Activated CD8-positive, alpha-beta memory T cell treated with anti-CD3 and anti-CD28 coated beads for 24 hours (primary cell): Measurements from ENCODE around the gene PTPN6.

Experiments
- DNase-seq: peaks from one replicate; pipeline ENCODE4 v3.0.0-alpha.2; 2020

PTPN6 gene

GRCh38 chr12:6923003-6923732 is 28.0 kb upstream of the PTPN6 start:
- no peak for DNase-seq

- DNase-seq = no peak
Measured at GRCh38 chr12:6923851-6924250, 27.3 kb upstream of the PTPN6 start.

- no peak for DNase-seq
Measured at GRCh38 chr12:6925239-6925539, 26.0 kb upstream of the PTPN6 start.

- DNase-seq = no peak
Measured at GRCh38 chr12:6925540-6926279, 25.4 kb upstream of the PTPN6 start.

- DNase-seq = peak; percentile 84
Measured at GRCh38 chr12:6927379-6928021, 23.7 kb upstream of the PTPN6 start, which contains the start of gene ATN1. ATN1 (plus strand) TSS chr12:6927959; CDS start chr12:6934002, 6,043 bp downstream.

GRCh38 chr12:6928022-6928702 is 23.0 kb upstream of the PTPN6 start:
- DNase-seq = peak; percentile 64

GRCh38 chr12:6928703-6929407 is 22.3 kb upstream of the PTPN6 start:
- DNase-seq = no peak

GRCh38 chr12:6929466-6930452 is 21.4 kb upstream of the PTPN6 start:
- no peak for DNase-seq

GRCh38 chr12:6932766-6933165 is 18.4 kb upstream of the PTPN6 start:
- DNase-seq = no peak

GRCh38 chr12:6934110-6934509 is 17.0 kb upstream of the PTPN6 start:
- DNase-seq = no peak

GRCh38 chr12:6935371-6936193 is 15.6 kb upstream of the PTPN6 start:
- no peak for DNase-seq

GRCh38 chr12:6936194-6936635 is 14.9 kb upstream of the PTPN6 start:
- no peak for DNase-seq

GRCh38 chr12:6936636-6937480 is 14.3 kb upstream of the PTPN6 start:
- DNase-seq = peak; percentile 85

GRCh38 chr12:6937481-6938352 is 13.4 kb upstream of the PTPN6 start:
- DNase-seq = peak; percentile 94

GRCh38 chr12:6938353-6939190 is 12.6 kb upstream of the PTPN6 start:
- no peak for DNase-seq

GRCh38 chr12:6939191-6939540 is 12.0 kb upstream of the PTPN6 start:
- DNase-seq = no peak

GRCh38 chr12:6941267-6941666 is 9.9 kb upstream of the PTPN6 start:
- no peak for DNase-seq

GRCh38 chr12:6941782-6942181 is 9.4 kb upstream of the PTPN6 start:
- DNase-seq = no peak
